ENCODE data around the gene ADISSP.

The ADISSP gene

GRCh38 chr20:3753501-3754275 is 13.9 kb downstream of the ADISSP start:
- no peak for DNase-seq

- DNase-seq, result no peak
Measured at GRCh38 chr20:3753098-3753497, 14.5 kb downstream of the ADISSP start.

GRCh38 chr20:3752386-3752759 is 15.2 kb downstream of the ADISSP start:
- no peak for DNase-seq

- DNase-seq, result peak; percentile 74
Measured at GRCh38 chr20:3751675-3752385, 15.7 kb downstream of the ADISSP start.

- DNase-seq, result no peak
Measured at GRCh38 chr20:3751305-3751674, 16.3 kb downstream of the ADISSP start.

- DNase-seq, result no peak
Measured at GRCh38 chr20:3749689-3750531, 17.6 kb downstream of the ADISSP start.

GRCh38 chr20:3749087-3749688 is 18.4 kb downstream of the ADISSP start:
- no peak for DNase-seq

- DNase-seq, result no peak
Measured at GRCh38 chr20:3748073-3748472, 19.5 kb downstream of the ADISSP start.

GRCh38 chr20:3747471-3747870 is 20.1 kb downstream of the ADISSP start:
- no peak for DNase-seq

GRCh38 chr20:3745686-3746173 is 21.8 kb downstream of the ADISSP start:
- no peak for DNase-seq

- peak; percentile 58 for DNase-seq
Measured at GRCh38 chr20:3744806-3745685, 22.5 kb downstream of the ADISSP start.

- no peak for DNase-seq
Measured at GRCh38 chr20:3744037-3744436, 23.5 kb downstream of the ADISSP start.

- no peak for DNase-seq
Measured at GRCh38 chr20:3743251-3743650, 24.3 kb downstream of the ADISSP start.

- DNase-seq, result no peak
Measured at GRCh38 chr20:3741836-3742458, 25.6 kb downstream of the ADISSP start.

- no peak for DNase-seq
Measured at GRCh38 chr20:3740615-3741301, 26.8 kb downstream of the ADISSP start.

GRCh38 chr20:3739926-3740451 is 27.6 kb downstream of the ADISSP start:
- no peak for DNase-seq

GRCh38 chr20:3739054-3739925 is 28.3 kb downstream of the ADISSP start:
- no peak for DNase-seq

GRCh38 chr20:3738111-3739053 is 29.2 kb downstream of the ADISSP start:
- no peak for DNase-seq

All from NCI-H2171 (cell line).